ENCODE data around the gene RAD18.

Gene RAD18

DNA sequence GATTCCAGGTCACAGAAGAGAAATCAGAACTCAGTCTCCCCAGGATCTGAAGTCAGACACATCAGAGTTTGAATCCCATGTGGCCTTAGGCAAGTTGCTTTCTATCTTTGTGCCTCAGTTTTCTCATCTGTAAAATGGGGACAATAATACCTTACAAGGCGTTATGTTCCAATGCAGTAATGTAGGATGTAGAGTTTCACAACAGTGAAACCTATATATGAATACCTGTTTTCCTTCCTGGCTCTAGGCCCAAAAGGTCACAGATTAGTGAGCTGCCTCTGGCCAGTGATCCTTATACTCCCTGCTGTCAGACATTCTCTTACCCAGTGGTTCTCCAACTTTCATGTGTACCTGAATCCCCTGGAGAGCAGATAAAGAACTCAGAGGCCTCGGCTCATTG, 121.0 kb downstream of the RAD18 start:
- Histone ChIP-seq H3K4me2 (ENCODE audit: low read length) (no peak overlapping the region), H3K36me3 (ENCODE audit: control insufficient read depth, insufficient read depth, low read length) (no peaks in the 10 kb centered on the region), H2AFZ (no peak overlapping the region), H3K9ac (no peak overlapping the region), H3K4me3 (ENCODE audit: low read depth, low read length) (no peak overlapping the region), H3K79me2 (no peaks in the 10 kb centered on the region), H3K27ac (no peak overlapping the region), H3K27me3 (ENCODE audit: control insufficient read depth, insufficient read depth, low read length) (no peaks in the 10 kb centered on the region), H3K4me1 (no peaks in the 10 kb centered on the region), H3K9me3 (ENCODE audit: control insufficient read depth, low read length) (no peaks in the 10 kb centered on the region)
- TF ChIP-seq, protein P1, sequence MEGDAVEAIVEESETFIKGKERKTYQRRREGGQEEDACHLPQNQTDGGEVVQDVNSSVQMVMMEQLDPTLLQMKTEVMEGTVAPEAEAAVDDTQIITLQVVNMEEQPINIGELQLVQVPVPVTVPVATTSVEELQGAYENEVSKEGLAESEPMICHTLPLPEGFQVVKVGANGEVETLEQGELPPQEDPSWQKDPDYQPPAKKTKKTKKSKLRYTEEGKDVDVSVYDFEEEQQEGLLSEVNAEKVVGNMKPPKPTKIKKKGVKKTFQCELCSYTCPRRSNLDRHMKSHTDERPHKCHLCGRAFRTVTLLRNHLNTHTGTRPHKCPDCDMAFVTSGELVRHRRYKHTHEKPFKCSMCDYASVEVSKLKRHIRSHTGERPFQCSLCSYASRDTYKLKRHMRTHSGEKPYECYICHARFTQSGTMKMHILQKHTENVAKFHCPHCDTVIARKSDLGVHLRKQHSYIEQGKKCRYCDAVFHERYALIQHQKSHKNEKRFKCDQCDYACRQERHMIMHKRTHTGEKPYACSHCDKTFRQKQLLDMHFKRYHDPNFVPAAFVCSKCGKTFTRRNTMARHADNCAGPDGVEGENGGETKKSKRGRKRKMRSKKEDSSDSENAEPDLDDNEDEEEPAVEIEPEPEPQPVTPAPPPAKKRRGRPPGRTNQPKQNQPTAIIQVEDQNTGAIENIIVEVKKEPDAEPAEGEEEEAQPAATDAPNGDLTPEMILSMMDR (IDR thresholded peaks at IDR 0.05) = no peak

DNA sequence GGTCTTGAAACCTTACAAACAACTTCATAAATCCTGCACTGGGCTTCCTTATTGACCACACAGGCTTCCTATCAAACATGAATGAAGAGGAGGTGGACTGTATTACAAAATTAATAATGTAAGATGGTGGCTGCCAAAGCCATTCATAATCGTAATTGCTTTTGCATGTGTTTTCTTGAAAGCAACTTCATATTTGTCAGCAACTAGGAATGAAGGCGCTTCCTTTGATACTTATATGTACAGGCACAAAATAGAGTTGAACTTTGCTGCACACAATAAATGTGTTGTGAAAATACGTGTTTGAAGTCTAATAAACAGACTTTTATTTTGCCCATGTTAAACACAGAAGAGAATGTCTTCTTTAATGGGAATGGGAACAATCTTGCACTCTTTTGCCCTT, 121.8 kb downstream of the RAD18 start:
- TF ChIP-seq, protein P1 (IDR thresholded peaks at IDR 0.05) = no peak
- H3K9ac ChIP-seq = no peak overlapping the region
- H3K4me3 ChIP-seq (ENCODE audit: low read depth, low read length) = no peak overlapping the region

DNA sequence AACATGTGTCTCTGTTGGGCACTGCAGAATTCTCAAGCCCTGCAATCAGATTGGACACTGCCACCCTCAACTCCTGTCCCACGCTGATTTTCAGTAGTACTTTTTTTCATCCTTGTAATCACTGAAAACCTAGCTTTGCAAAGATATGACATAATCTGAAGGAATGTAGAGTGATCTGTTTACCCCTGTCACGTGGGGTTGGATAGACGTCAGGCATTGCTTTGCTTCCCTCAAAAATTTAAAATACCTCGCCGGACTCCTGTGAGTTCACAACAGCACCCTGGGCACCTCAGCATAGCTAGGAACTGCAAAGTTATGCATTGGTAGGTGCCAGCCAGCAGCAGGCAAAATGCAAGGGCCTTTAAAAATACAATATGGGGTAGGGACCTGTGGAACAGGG, 122.7 kb downstream of the RAD18 start:
- Histone ChIP-seq H3K4me1 (no peaks in the 10 kb centered on the region), H3K4me3 (ENCODE audit: low read depth, low read length) (no peak overlapping the region), H3K27me3 (ENCODE audit: control insufficient read depth, insufficient read depth, low read length) (no peaks in the 10 kb centered on the region), H3K4me2 (ENCODE audit: low read length) (no peak overlapping the region), H3K9me3 (ENCODE audit: control insufficient read depth, low read length) (no peaks in the 10 kb centered on the region), H3K36me3 (ENCODE audit: control insufficient read depth, insufficient read depth, low read length) (no peaks in the 10 kb centered on the region), H3K9ac (no peak overlapping the region), H2AFZ (no peak overlapping the region), H3K79me2 (no peaks in the 10 kb centered on the region), H3K27ac (no peak overlapping the region)
- TF ChIP-seq, protein P1 (IDR thresholded peaks at IDR 0.05) = no peak

More for the DNA sequence above, 121.8 kb downstream of the RAD18 start:
- Histone ChIP-seq H3K36me3 (ENCODE audit: control insufficient read depth, insufficient read depth, low read length) (no peaks in the 10 kb centered on the region), H3K9me3 (ENCODE audit: control insufficient read depth, low read length) (no peaks in the 10 kb centered on the region), H3K4me2 (ENCODE audit: low read length) (no peak overlapping the region), H3K27me3 (ENCODE audit: control insufficient read depth, insufficient read depth, low read length) (no peaks in the 10 kb centered on the region), H3K79me2 (no peaks in the 10 kb centered on the region), H3K4me1 (no peaks in the 10 kb centered on the region), H2AFZ (no peak overlapping the region), H3K27ac (no peak overlapping the region)

DNA sequence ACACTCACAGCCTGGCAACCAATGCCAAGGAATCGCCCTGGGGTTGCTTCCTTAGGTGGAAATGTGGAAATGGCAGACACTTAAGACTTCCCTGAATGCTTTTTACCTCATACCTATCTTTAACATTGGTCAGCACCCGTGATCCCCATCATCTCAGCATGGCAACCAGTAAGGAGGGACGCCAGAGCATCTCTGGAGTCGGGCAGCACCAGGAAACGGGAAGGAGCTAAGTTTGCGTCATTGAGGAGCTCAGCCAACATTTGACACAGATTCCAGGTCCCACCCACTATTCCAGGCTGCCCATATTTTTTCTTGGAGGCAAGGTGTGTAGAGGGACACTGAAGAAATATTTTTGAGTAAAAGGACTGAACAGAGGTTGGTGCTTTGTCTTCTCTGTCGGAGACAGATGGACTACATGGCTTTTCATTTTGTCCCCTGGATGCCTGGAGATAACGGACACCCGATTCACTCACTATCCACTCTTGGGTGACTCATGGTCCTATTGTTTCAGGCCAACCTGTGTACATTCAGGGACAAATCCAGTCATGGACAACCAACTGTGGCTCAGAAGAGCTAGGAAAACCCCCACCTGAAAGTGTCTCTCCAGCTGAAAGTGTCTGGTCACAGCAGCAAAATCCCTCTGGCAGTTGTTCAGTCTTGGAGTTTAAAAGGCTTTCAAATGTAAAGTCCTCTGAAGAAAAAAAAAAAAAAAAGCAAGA, 123.5 kb downstream of the RAD18 start:
- H3K27ac ChIP-seq = no peak overlapping the region
- H2AFZ ChIP-seq = no peak overlapping the region
- H3K4me1 ChIP-seq = no peaks in the 10 kb centered on the region
- no peak overlapping the region for H3K4me2 ChIP-seq (ENCODE audit: low read length)
- TF ChIP-seq, protein P1 (IDR thresholded peaks at IDR 0.05) = no peak
- no peaks in the 10 kb centered on the region for H3K27me3 ChIP-seq (ENCODE audit: control insufficient read depth, insufficient read depth, low read length)
- H3K79me2 ChIP-seq = no peaks in the 10 kb centered on the region
- no peak overlapping the region for H3K9ac ChIP-seq
- no peaks in the 10 kb centered on the region for H3K9me3 ChIP-seq (ENCODE audit: control insufficient read depth, low read length)
- H3K36me3 ChIP-seq (ENCODE audit: control insufficient read depth, insufficient read depth, low read length) = no peaks in the 10 kb centered on the region
- H3K4me3 ChIP-seq (ENCODE audit: low read depth, low read length) = no peak overlapping the region

Measured in parathyroid adenoma (tissue), 2 donors.